Heart left ventricle (tissue), 16 donors: ENCODE results near the gene PLEKHA6. TPM values are rescaled to one million over a fixed set of nuclear protein-coding genes. Genes with fewer than 3 reads are reported as not detected.

Experiments
- ATAC-seq, 4 donors: fragments of 200-7000 bp; cut with Tn5 transposase; one replicate each; pipeline ENCODE4 v1.9.1; 2020 to 2022; ENCODE audit warnings: moderate library complexity in 4 of 4, mild to moderate bottlenecking in 3 of 4, moderate number of reproducible peaks in 1 of 4
- DNase-seq, 5 donors: peaks; one replicate each; pipeline ENCODE4 v3.0.0-alpha.2; 2020
- H3K27ac ChIP-seq, 12 donors: fragments of 200-600 bp; sonication (generic) in 4 of 12; one replicate each; pipeline versions ENCODE4 v1.5.0 to v1.8.0; 2016 to 2022; ENCODE audit warnings: mild to moderate bottlenecking in 2 of 12
- H3K27me3 ChIP-seq, 9 donors: fragments of 200-600 bp; sonication (generic) in 2 of 9; one replicate each; pipeline versions ENCODE4 v1.5.1 to v1.8.0; 2016 to 2022; ENCODE audit warnings: mild to moderate bottlenecking in 3 of 9
- H3K36me3 ChIP-seq, 9 donors: fragments of 200-600 bp; sonication (generic) in 2 of 9; one replicate each; pipeline versions ENCODE4 v1.5.0 to v1.8.0; 2018 to 2022; ENCODE audit warnings: mild to moderate bottlenecking in 2 of 9
- H3K4me1 ChIP-seq, 12 donors: fragments of 200-600 bp; sonication (generic) in 4 of 12; one replicate each; pipeline versions ENCODE4 v1.5.0 to v1.8.0; 2016 to 2022; ENCODE audit warnings: mild to moderate bottlenecking in 3 of 12
- H3K4me3 ChIP-seq, 12 donors: fragments of 200-600 bp; sonication (generic) in 4 of 12; one replicate each; pipeline versions ENCODE4 v1.5.0 to v1.8.0; 2017 to 2022; ENCODE audit warnings: mild to moderate bottlenecking in 9 of 12, moderate library complexity in 4 of 12
- H3K9me3 ChIP-seq, 12 donors: fragments of 200-600 bp; sonication (generic) in 4 of 12; one replicate each; pipeline versions ENCODE4 v1.5.0 to v1.8.0; 2016 to 2022; ENCODE audit warnings: mild to moderate bottlenecking in 1 of 12
- POLR2A ChIP-seq, 2 donors: fragments of 450-650 bp; IDR thresholded peaks; one replicate each; pipeline ENCODE4 v1.6.1; 2017; ENCODE audit warnings: antibody characterized with exemption in 2 of 2, mild to moderate bottlenecking in 2 of 2, moderate library complexity in 2 of 2
- WGBS, 4 donors: extraction: QIAGEN DNeasy Blood & Tissue Kit in 2 of 4; methylation state at CpG; one replicate each; pipeline versions ENCODE4 v1.1.5 to v1.1.7; 2013 to 2018; 5-methylcytosine and 5-hydroxymethylcytosine counted together
- intact Hi-C, 10 donors: fragments of 100-400 bp; cut with DNase I; formaldehyde crosslinking; loops; one replicate each; pipeline versions ENCODE4 v1.11.1 to v1.14.2; 2022
- polyA plus RNA-seq, 2 donors: library from polyadenylated mRNA; stranded (reverse); fragments of 200-250 nt; gene quantifications; one replicate each; pipeline ENCODE4 v1.2.3, GENCODE V29; 2013
- total RNA-seq, 9 donors: library from RNA; depleted of rRNA in 2 of 9; stranded (reverse); fragments of >200 nt in 2 of 9; fragmentation: NEBNext Ultra II Directional in 3 of 9; extraction: Animal tissue kit (Norgen Biotek cat#: 25700) in 3 of 9; gene quantifications; one replicate each; pipeline versions ENCODE4 v1.1.0 to v1.2.4, GENCODE V29; 2016 to 2023
- TF ChIP-seq, protein P1 (sequence below), 12 donors: fragments of 200-600 bp; sonication (generic) in 4 of 12; IDR thresholded peaks; one replicate each; pipeline versions ENCODE4 v1.5.0 to v1.8.0; 2018 to 2022; ENCODE audit warnings: antibody characterized with exemption in 12 of 12, mild to moderate bottlenecking in 5 of 12
- donor health status: ischemic (EF 13 %, LVEDD 7.1; RV severe dilation, severe dysfunction).
- donor health status: healthy with polysubstance abuse.
- donor health status: DM: no; HTN: yes; CAD: no.
- donor health status: DM: no; HTN: no; CAD: no.
- donor health status: ischemic (EF 25% LVEDD 6.9; RV normal size, moderate dysfunction).
- donor health status: ischemic (EF 25% LVEDD 5.7; RV mildly dilated, moderate dysfunction).
- donor health status: healthy.
- donor health status: DM: yes; HTN: yes; CAD: no.
- donor health status: ischemic (EF 35%, LVEDD 5.7; RV mildly dilated, moderate dysfunction).
- donor health status: nonischemic (EF 11% LVEDD 7.7; RV severe dilation, severe dysfunction).
- donor health status: DM: yes; HTN: yes; CAD: no.
- donor health status: PGD.
- donor health status: ischemic (EF 29% LVEDD 5.4; RV normal size, mild dysfunction).
- donor health status: nonischemic (EF 23%, LVEDD 6.1; RV moderate dilation, normal function).

The PLEKHA6 gene
- total and polyA plus RNA-seq, 11 donors: 5.2 to 33.2 (median 18.9) TPM

DNA sequence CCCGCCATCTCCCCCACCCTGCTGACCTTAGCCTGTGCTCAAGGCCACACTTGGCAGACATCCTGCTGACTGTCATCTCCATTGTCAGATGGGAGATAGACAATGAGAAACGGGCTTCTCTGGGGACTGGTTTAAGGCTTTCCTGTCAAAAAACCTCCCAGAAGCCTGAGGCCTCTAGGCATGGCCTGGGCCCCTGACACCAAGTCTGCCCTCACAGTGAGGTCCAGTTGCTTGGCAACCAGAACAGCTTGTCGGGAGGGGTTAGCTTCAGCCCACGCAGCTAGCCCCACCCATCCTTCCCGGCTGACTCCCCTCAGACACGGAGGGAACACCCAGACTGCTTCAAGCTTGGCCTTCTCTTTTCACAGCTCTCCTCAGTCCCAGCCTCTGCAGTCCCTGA is 11.0 kb downstream of the PLEKHA6 start:
- Histone ChIP-seq H3K4me3 (no peak overlapping the region), H3K27ac (peak overlapping the region in 11 of 12 donors; percentile 9 to 86 (median 73)), H3K27me3 (peaks cover 0 to 3% (median 0%) of the 10 kb centered on the region in 9 donors), H3K4me1 (peaks cover 0 to 37% (median 25%) of the 10 kb centered on the region in 12 donors), H3K36me3 (no peaks in the 10 kb centered on the region), H3K9me3 (no peaks in the 10 kb centered on the region)
- ATAC-seq: peak; percentile 88 to 98 (median 94)
- TF ChIP-seq POLR2A (IDR thresholded peaks at IDR 0.05): peak in 1 of 2 donors; percentile 18
- TF ChIP-seq, protein P1, sequence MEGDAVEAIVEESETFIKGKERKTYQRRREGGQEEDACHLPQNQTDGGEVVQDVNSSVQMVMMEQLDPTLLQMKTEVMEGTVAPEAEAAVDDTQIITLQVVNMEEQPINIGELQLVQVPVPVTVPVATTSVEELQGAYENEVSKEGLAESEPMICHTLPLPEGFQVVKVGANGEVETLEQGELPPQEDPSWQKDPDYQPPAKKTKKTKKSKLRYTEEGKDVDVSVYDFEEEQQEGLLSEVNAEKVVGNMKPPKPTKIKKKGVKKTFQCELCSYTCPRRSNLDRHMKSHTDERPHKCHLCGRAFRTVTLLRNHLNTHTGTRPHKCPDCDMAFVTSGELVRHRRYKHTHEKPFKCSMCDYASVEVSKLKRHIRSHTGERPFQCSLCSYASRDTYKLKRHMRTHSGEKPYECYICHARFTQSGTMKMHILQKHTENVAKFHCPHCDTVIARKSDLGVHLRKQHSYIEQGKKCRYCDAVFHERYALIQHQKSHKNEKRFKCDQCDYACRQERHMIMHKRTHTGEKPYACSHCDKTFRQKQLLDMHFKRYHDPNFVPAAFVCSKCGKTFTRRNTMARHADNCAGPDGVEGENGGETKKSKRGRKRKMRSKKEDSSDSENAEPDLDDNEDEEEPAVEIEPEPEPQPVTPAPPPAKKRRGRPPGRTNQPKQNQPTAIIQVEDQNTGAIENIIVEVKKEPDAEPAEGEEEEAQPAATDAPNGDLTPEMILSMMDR (IDR thresholded peaks at IDR 0.05): peak in 1 of 12 donors; percentile 21
- 13 to 31% (median 22%) methylated on average over 6 of the region's 6 CpGs for WGBS, 4 donors
- intact Hi-C loops: loop anchor here in 3 of 10 donors (5.0 to 10.0 kb wide), 4 partner anchors 36 to 91 kb away; no protein-coding TSS in a partner anchor
- peak; percentile 86 to 92 (median 87) for DNase-seq

DNA sequence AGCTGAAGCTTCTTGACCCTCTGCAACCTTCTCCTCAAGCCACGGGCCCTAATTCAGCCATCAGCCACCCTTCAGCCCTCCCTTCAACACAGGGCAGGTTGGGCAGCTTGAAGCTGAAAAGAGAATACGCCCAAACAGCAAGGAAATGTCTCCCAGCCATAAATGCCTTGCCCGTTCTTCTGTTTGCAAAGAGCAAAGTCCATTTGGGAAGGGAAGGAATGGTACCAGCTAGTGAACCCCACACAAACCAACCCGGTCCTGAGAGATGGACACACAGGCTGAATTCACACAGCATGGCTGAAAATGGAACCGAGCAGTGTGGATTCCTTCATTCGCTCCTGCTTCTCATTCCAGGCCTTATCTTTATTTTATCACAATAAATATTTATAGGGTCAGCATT is 11.5 kb downstream of the PLEKHA6 start:
- Histone ChIP-seq H3K4me3 (no peak overlapping the region), H3K9me3 (no peaks in the 10 kb centered on the region), H3K36me3 (no peaks in the 10 kb centered on the region), H3K4me1 (peaks cover 0 to 37% (median 25%) of the 10 kb centered on the region in 12 donors), H3K27ac (peak overlapping the region in 11 of 12 donors; percentile 9 to 86 (median 73)), H3K27me3 (peaks cover 0 to 3% (median 0%) of the 10 kb centered on the region in 9 donors)
- no peak for ATAC-seq
- no peak for TF ChIP-seq POLR2A (IDR thresholded peaks at IDR 0.05)
- TF ChIP-seq, protein P1 (IDR thresholded peaks at IDR 0.05): no peak
- intact Hi-C loops: loop anchor here in 3 of 10 donors (5.0 to 10.0 kb wide), 4 partner anchors 36 to 91 kb away; no protein-coding TSS in a partner anchor
- no peak for DNase-seq
- WGBS, 4 donors: 54 to 67% (median 62%) methylated on average over 6 of the region's 6 CpGs

DNA sequence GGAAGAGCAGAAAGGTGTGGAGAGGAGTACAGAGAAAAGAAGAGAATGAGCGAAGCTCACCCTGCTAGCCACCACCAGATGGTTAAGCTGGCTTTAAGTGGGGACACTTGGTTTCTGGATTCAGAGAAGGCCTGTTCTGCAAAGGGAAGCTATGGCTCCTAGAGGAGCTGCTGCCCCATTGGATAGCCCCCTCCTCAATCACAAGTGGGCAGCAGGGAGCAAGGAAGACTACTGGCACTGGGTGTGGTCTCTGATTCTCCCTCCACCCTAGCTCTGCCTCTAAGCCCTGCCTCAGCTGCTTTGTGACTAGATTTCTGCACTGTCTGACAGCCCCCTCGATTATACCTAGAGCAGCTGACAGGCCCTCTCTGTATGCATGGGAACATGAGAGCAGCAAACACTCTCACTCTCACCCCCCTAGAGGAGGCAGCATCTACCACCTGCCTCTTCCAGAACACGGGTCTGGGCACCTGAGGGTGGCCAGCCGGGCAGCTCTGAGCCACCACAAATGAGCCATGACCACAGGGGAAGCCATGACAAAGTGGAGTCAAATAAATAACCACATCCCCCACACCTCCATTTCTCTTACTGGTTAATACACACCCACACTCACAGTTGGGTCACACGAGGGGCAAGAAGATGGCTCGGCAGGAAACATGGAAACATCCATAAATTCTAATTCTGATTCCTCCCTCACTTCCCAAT is 13.6 kb downstream of the PLEKHA6 start:
- no peaks in the 10 kb centered on the region for H3K36me3 ChIP-seq
- no peak for DNase-seq
- ATAC-seq: no peak
- intact Hi-C loops: loop anchor here in 3 of 10 donors (5.0 to 10.0 kb wide), 4 partner anchors 34 to 89 kb away; no protein-coding TSS in a partner anchor
- no peaks in the 10 kb centered on the region for H3K9me3 ChIP-seq
- H3K27ac ChIP-seq: no peak overlapping the region
- WGBS, 4 donors: 89 to 95% (median 91%) methylated on average over 6 of the region's 6 CpGs
- no peak overlapping the region for H3K4me3 ChIP-seq
- peaks cover 0 to 34% (median 22%) of the 10 kb centered on the region in 12 donors for H3K4me1 ChIP-seq
- no peak for TF ChIP-seq POLR2A (IDR thresholded peaks at IDR 0.05)
- TF ChIP-seq, protein P1 (IDR thresholded peaks at IDR 0.05): no peak
- H3K27me3 ChIP-seq: peaks cover 0 to 3% (median 0%) of the 10 kb centered on the region in 9 donors

DNA sequence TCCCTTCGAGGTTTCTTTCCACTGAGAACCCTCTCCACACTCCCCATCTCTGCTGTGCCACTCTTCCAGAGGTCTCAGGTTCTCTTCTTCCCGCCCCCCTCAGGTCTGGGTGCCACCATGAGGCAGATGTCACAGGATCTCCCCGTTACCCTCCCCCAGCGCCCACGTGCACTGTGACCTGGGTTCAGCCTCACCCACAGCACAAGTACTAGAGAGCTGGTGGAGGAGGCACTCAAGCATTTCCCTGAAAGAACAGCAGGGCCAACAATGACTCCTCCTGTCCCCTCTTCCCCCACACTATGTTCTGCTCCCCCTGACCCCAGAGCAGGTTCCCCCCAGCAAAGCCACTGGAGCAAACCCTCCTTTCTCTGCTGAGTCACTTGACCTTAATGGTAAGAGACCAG is 14.3 kb downstream of the PLEKHA6 start:
- Histone ChIP-seq H3K36me3 (no peaks in the 10 kb centered on the region), H3K9me3 (no peaks in the 10 kb centered on the region), H3K27ac (no peak overlapping the region), H3K27me3 (peaks cover 0 to 3% (median 0%) of the 10 kb centered on the region in 9 donors), H3K4me1 (peaks cover 0 to 36% (median 17%) of the 10 kb centered on the region in 12 donors), H3K4me3 (no peak overlapping the region)
- no peak for ATAC-seq
- WGBS, 4 donors: 73 to 93% (median 83%) methylated on average over 5 of the region's 5 CpGs
- TF ChIP-seq, protein P1 (IDR thresholded peaks at IDR 0.05): no peak
- TF ChIP-seq POLR2A (IDR thresholded peaks at IDR 0.05): no peak
- DNase-seq: no peak
- intact Hi-C loops: loop anchor here in 3 of 10 donors (5.0 to 10.0 kb wide), 4 partner anchors 33 to 88 kb away; no protein-coding TSS in a partner anchor
